NCI-H524 (cell line): ENCODE data around the gene STOML3.

Source experiments
- DNase-seq, 2 experiments: peaks; one replicate each; lab custom pipeline; 2025; lab: John Stamatoyannopoulos, UW

Gene STOML3

GRCh38 chr13:38981096-38981495, 9.5 kb downstream of the STOML3 start:
- DNase-seq = no peak

GRCh38 chr13:38980750-38981078, 9.9 kb downstream of the STOML3 start:
- no peak for DNase-seq

GRCh38 chr13:38979891-38980749, 10.5 kb downstream of the STOML3 start:
- peak; percentile 0 to 19 for DNase-seq

GRCh38 chr13:38970380-38971051, 20.1 kb downstream of the STOML3 start:
- no peak for DNase-seq

GRCh38 chr13:38969187-38969586, 21.4 kb downstream of the STOML3 start:
- DNase-seq = no peak

GRCh38 chr13:38967446-38967845, 23.2 kb downstream of the STOML3 start:
- DNase-seq = peak; percentile 44 to 76

- no peak for DNase-seq
These were observed 25.4 kb downstream of the STOML3 start for GRCh38 chr13:38965281-38965680.

- DNase-seq = no peak
These were observed 30.5 kb downstream of the STOML3 start for GRCh38 chr13:38960175-38960574.

GRCh38 chr13:38957794-38958592, 32.6 kb downstream of the STOML3 start:
- DNase-seq = no peak

GRCh38 chr13:38954844-38955243, 35.8 kb downstream of the STOML3 start:
- DNase-seq = no peak

- no peak for DNase-seq
These were observed 36.3 kb downstream of the STOML3 start for GRCh38 chr13:38954291-38954690.

GRCh38 chr13:38952827-38953226, 37.8 kb downstream of the STOML3 start:
- no peak for DNase-seq

GRCh38 chr13:38951525-38952313, 38.9 kb downstream of the STOML3 start:
- no peak for DNase-seq

GRCh38 chr13:38950987-38951386, 39.6 kb downstream of the STOML3 start:
- DNase-seq = no peak

GRCh38 chr13:38947054-38947453, 43.6 kb downstream of the STOML3 start:
- no peak for DNase-seq

GRCh38 chr13:38944219-38944618, 46.4 kb downstream of the STOML3 start:
- peak; percentile 5 to 51 for DNase-seq

GRCh38 chr13:38943231-38943630, 47.4 kb downstream of the STOML3 start:
- DNase-seq = no peak

GRCh38 chr13:38941353-38941945, 49.2 kb downstream of the STOML3 start:
- DNase-seq = no peak

- DNase-seq = no peak
These were observed 56.8 kb downstream of the STOML3 start for GRCh38 chr13:38933786-38934185.

GRCh38 chr13:38922170-38922569, 68.5 kb downstream of the STOML3 start:
- DNase-seq = no peak

GRCh38 chr13:38921081-38921480, 69.5 kb downstream of the STOML3 start:
- no peak for DNase-seq
